Ramos (cell line): Measurements from ENCODE around the gene VILL.
"Not testable (repeated sequence)": the region's sequence is repeated elsewhere in the genome, so short reads cannot be mapped to it uniquely, and the experiment has no call there.

Experiments used
- in situ Hi-C: fragments of 300-500 bp; cut with MboI; formaldehyde crosslinking; loops from one replicate; pipeline ENCODE4 v1.14.3; 2022; ENCODE audit warnings: low sequenced_read_pairs; ENCODE audit not compliant: unreplicated experiment

Gene VILL

DNA sequence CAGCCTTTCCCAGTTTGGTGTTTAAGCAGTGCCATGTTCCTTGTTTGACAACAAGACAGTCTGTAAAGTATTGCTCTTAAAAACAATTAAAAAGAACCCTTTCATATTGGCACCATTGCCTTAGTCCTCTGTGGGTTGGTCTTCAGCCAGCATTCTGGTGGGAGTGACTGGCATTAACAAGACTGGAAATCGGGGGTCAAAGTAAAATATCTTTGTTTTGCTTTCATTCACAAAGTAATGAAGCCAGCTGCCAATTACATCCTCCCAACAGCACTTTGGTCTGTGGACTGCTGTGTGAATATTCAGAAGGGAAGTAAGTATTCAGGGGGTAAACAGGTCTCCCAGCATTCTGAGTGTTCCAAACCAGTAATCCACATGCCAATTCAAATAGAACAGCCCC lies 8.3 kb upstream of the VILL start:
- in situ Hi-C loops: no loop called here

DNA sequence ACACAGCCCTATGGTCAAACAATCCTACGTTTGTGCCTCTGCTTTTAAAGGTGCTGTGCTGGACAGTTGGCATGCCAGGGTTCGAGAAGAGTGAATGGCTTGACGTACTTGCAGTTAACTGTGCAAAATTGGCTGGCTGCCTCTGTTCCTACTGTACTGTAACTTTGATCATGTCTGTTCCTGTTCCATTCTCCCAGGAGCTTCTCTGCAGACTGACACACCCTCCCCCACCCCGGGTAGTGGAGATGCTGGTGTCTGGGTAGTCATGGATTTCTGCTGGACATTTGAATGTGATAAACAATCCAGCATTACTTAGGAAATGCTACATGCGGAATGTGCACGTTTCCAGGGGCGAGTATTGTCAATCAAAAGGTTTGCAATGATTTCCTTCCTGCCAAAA lies 6.5 kb upstream of the VILL start:
- in situ Hi-C loops: no loop called here

DNA sequence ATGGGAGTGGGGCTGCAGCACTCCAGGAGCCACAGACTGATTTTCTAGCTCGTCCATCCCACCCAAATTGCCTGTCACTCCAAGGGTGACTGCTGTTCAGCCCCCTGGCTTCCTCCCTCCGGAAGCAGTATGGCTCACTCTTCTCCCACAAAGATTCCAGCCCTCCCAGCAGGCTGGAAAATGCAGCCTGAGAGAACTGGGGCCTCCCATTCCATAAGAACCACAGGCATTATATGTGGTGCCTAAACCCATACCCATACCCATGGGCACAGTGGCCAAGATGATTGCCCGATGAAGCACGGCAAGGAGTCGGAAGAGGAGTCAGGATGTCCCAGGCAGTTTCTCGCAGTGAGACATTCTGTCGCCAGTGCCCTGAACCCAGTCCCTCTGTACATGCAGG lies 6.0 kb upstream of the VILL start:
- in situ Hi-C loops: no loop called here

- in situ Hi-C loops: no loop called here
Observed at GRCh38 chr3:37985637-37986320, 4.8 kb upstream of the VILL start.

- in situ Hi-C loops: no loop called here
Observed at GRCh38 chr3:37986479-37987314, 3.9 kb upstream of the VILL start.

- in situ Hi-C loops: no loop called here
Observed at GRCh38 chr3:37987315-37987697, 3.3 kb upstream of the VILL start.

DNA sequence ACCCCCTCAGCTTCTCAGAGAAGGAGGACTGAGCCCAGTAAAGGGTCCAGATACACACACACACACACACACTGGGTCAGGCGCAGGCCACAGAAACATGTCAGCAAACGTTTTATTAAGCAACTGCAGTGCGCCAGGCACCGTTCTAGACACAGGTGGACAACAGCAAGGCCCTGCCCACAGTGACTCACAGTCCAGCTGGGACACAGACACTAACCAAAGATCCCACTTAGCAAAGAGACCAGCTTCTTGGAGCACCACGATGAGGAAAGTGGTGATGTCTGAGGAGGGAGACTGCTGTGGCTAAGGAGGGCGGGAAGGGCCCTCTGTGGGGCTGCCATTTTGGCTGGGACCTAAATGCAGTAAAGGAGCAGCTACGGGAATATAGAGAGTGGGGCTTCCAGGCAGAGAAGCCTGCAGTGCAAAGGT lies 2.8 kb upstream of the VILL start:
- in situ Hi-C loops: no loop called here

- in situ Hi-C loops: not testable (repeated sequence)
Observed at GRCh38 chr3:37988376-37988775, 2.2 kb upstream of the VILL start.

- in situ Hi-C loops: no loop called here
Observed at GRCh38 chr3:37988931-37989525, 1.6 kb upstream of the VILL start.

GRCh38 chr3:37989821-37990480 lies 635 bp upstream of the VILL start:
- in situ Hi-C loops: no loop called here

DNA sequence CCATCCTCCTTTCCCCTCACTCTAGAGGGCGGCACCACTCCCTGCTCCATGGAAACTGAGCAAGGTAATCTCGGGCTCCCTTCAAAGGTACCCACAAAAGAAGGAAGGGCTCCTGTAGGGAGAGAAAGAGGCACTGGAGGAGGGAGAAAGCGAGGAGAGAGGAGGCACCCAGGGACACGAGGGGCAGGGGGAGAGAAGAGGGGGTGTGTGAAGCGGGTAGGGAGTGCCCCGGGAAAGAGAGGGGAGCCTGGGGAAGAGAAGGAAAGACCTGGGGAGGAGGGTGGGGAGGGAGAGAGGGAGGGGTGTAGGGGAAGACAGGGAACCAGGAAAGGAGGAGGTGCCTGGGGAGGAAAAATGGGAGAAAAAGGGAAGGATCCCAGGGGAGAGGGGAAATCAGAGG lies 523 bp downstream of the VILL start:
- in situ Hi-C loops: no loop called here

GRCh38 chr3:37991823-37992222 lies 1.2 kb downstream of the VILL start:
- in situ Hi-C loops: no loop called here

DNA sequence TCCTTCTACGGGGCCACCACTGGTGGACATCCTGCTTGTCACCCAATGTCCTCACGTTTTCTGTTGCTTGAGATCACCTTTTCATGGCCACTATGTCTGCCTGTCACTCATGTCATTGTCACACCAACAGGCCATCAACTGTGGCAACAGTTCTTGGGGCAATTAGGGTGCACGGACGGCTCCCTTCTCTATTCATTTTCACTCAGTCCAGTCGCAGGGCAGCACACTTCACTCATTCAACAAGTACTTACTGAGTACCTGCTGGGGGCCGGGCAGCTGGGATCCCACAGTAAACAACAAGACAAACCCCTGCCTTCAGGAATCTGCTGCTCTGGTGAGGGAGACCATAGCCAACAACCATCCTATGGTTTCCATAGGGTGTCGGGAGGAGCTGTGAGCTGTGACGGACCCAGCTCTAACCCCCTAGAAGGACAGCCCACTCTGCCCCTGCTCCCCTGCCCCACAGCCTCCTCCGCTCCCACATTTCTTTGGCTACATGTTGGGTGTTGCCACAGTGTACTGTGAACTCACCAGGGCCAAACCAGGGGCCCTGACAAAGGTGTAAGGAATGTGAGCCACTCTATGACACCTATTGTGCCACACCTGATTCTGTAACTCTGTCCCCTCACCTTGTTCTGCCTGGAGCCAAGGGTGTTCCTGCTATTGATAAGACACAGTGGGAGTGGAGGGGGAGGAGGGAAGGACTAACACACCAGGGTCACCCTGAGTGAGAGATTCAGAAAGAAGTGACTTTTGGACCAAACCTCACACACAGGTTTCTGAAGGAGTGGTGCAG lies 1.9 kb downstream of the VILL start:
- in situ Hi-C loops: no loop called here

- in situ Hi-C loops: no loop called here
Observed at GRCh38 chr3:37993067-37993455, 2.5 kb downstream of the VILL start.

DNA sequence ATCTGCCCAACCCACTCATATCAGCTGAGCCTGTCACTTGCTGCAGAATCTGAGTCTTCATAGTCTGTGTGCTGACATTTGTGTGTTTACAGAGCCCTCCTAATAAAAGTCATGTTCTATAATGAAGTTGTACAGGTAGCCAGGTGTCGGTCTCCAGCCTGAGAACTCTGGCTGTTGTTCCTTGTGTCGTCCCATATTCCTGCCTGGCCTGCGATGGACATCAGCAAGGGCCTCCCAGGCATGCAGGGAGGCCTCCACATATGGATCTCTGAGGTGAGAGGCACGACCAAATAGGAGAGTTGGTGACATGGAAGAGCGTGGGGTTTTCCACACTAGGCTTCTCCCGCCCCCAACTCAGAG lies 2.9 kb downstream of the VILL start:
- in situ Hi-C loops: no loop called here

- in situ Hi-C loops: no loop called here
Observed at GRCh38 chr3:37993820-37994638, 3.4 kb downstream of the VILL start.

- in situ Hi-C loops: no loop called here
Observed at GRCh38 chr3:37994639-37994972, 4.0 kb downstream of the VILL start.

DNA sequence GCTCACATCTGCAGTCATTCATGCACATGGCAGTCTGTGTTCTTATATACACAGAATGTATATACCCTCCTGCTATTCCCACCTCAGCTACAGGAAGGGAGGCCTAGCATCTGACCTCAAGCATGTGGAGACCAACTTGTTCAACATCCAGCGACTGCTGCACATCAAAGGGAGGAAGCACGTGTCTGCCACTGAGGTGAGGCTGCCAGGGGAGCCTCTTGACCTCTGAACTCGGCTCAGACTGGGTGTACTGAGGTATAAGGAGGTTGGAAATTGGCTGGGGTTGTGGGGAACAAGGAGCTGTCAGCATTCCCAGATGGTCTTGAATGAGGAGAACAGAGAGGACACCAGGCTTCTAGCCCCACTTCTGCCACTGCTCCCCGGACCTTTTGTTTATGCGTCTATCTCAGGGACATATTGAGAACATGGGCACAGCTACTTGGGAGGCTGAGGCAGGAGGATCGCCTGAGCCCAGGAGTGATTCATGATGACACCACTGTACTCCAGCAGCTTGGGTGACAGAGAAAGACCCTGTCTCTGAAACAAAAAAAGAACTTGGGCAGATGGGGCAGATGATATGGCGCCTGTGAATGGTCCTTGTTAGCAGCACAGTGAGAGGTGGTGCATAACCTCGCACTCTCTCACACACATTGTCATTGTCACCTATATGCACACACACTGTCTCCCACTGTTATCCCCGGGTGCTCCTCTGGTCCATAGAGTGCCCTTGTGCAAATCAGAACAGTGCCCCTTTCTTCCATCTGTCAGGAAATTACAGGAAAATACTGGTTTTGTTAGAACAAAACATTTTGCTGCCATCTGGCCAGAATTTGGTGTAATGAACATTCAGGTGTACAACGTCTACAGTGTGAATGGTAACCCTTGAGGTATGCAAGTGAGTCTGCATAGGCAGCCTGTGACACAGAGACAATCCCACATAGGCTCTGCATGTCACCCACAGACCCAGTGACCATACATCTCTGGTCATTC lies 5.4 kb downstream of the VILL start:
- in situ Hi-C loops: no loop called here
